HEK293T (cell line): Measurements from ENCODE around the gene PMM1.

Experiments used
- CTCF ChIA-PET: fragments of 350-600 bp; formaldehyde crosslinking; extraction: SDS; loops from one replicate; lab custom pipeline; 2021; ENCODE audit warnings: antibody characterized with exemption, inconsistent platforms; lab: Yijun Ruan, JAX
- POLR2A ChIA-PET: fragments of 350-600 bp; formaldehyde crosslinking; extraction: SDS; loops from one replicate; lab custom pipeline; 2020; ENCODE audit warnings: antibody characterized with exemption, inconsistent platforms; lab: Yijun Ruan, JAX
- DNase-seq: peaks from one replicate; pipeline ENCODE4 v3.0.0; 2012; ENCODE audit warnings: mixed read lengths; ENCODE audit errors: extremely low spot score
- ARNT ChIP-seq: fragments of 450-650 bp; IDR thresholded peaks from 2 replicates; pipeline ENCODE4 v1.6.1; 2017; ENCODE audit warnings: mild to moderate bottlenecking
- BHLHE40 ChIP-seq: fragments of 450-650 bp; IDR thresholded peaks from 2 replicates; pipeline ENCODE4 v1.6.1; 2016; ENCODE audit warnings: mild to moderate bottlenecking, moderate library complexity, borderline replicate concordance
- CTBP1 ChIP-seq: fragments of 450-650 bp; IDR thresholded peaks from 2 replicates; pipeline ENCODE4 v1.6.1; 2016; ENCODE audit warnings: borderline replicate concordance
- ELF4 ChIP-seq: fragments of 450-650 bp; IDR thresholded peaks from 2 replicates; pipeline ENCODE4 v1.6.1; 2017; ENCODE audit warnings: antibody characterized with exemption
- FOXA1 ChIP-seq: fragments of 450-650 bp; IDR thresholded peaks from 2 replicates; pipeline ENCODE4 v1.6.1; 2016; ENCODE audit warnings: mild to moderate bottlenecking
- FOXK2 ChIP-seq: fragments of 450-650 bp; IDR thresholded peaks from 2 replicates; pipeline ENCODE4 v1.6.1; 2016; ENCODE audit warnings: mild to moderate bottlenecking
- FOXM1 ChIP-seq: fragments of 450-650 bp; IDR thresholded peaks from 2 replicates; pipeline ENCODE4 v1.6.1; 2017; ENCODE audit warnings: mild to moderate bottlenecking, borderline replicate concordance
- HDGF ChIP-seq: fragments of 450-650 bp; IDR thresholded peaks from 2 replicates; pipeline ENCODE4 v1.6.1; 2017; ENCODE audit warnings: antibody characterized with exemption, borderline replicate concordance
- L3MBTL2 ChIP-seq: fragments of 450-650 bp; conservative IDR thresholded peaks from 2 replicates; pipeline ENCODE4 v1.6.1; 2016; ENCODE audit warnings: mild to moderate bottlenecking
- LEF1 ChIP-seq: fragments of 450-650 bp; IDR thresholded peaks from 2 replicates; pipeline ENCODE4 v1.6.1; 2017; ENCODE audit warnings: mild to moderate bottlenecking, borderline replicate concordance
- NFRKB ChIP-seq: fragments of 450-650 bp; IDR thresholded peaks from 2 replicates; pipeline ENCODE4 v1.6.1; 2016; ENCODE audit warnings: mild to moderate bottlenecking, moderate library complexity
- PKNOX1 ChIP-seq: fragments of 450-650 bp; IDR thresholded peaks from 2 replicates; pipeline ENCODE4 v1.6.1; 2016
- SP1 ChIP-seq: fragments of 450-650 bp; IDR thresholded peaks from 2 replicates; pipeline ENCODE4 v1.6.1; 2017
- SUZ12 ChIP-seq: fragments of 450-650 bp; IDR thresholded peaks from 2 replicates; pipeline ENCODE4 v1.6.1; 2016; ENCODE audit warnings: mild to moderate bottlenecking
- TARDBP ChIP-seq: fragments of 450-650 bp; IDR thresholded peaks from 2 replicates; pipeline ENCODE4 v1.6.1; 2016
- ZNF384 ChIP-seq: fragments of 450-650 bp; IDR thresholded peaks from 2 replicates; pipeline ENCODE4 v1.6.1; 2016

PMM1 gene

GRCh38 chr22:41612603-41613306 lies 23.1 kb upstream of the PMM1 start:
- TF ChIP-seq ZNF384: no peak
- TF ChIP-seq SP1: no peak
- TF ChIP-seq LEF1: no peak
- no peak for TF ChIP-seq FOXA1
- no peak for TF ChIP-seq ELF4
- no peak for TF ChIP-seq ARNT
- TF ChIP-seq PKNOX1: no peak
- no peak for TF ChIP-seq SUZ12
- no peak for TF ChIP-seq HDGF
- TF ChIP-seq L3MBTL2: no peak
- no peak for TF ChIP-seq FOXM1
- no peak for TF ChIP-seq CTBP1
- DNase-seq: no peak
- POLR2A ChIA-PET: interaction anchor here (0.8 to 3.0 kb wide), 5 partner anchors 8 to 66 kb away, joined by 3 to 15 read pairs (median 3); partner anchors contain the start of genes DESI1, PMM1 and XRCC6
- CTCF ChIA-PET: no interaction called here

- no peak for DNase-seq
- ChIA-PET CTCF (no interaction called here), POLR2A (no interaction called here)
- no peak for TF ChIP-seq FOXK2
- no peak for TF ChIP-seq FOXM1
- TF ChIP-seq L3MBTL2: no peak
- no peak for TF ChIP-seq PKNOX1
- TF ChIP-seq NFRKB: no peak
- no peak for TF ChIP-seq HDGF
- TF ChIP-seq LEF1: no peak
- TF ChIP-seq TARDBP: no peak
- TF ChIP-seq CTBP1: no peak
- no peak for TF ChIP-seq ZNF384
- no peak for TF ChIP-seq ARNT
- TF ChIP-seq ELF4: no peak
- TF ChIP-seq BHLHE40: no peak
- no peak for TF ChIP-seq SP1
- TF ChIP-seq FOXA1: no peak
- no peak for TF ChIP-seq SUZ12
These were observed 18.7 kb upstream of the PMM1 start for GRCh38 chr22:41608386-41608785.

- ChIA-PET CTCF (no interaction called here), POLR2A (interaction anchor here (1.1 to 4.1 kb wide), 3 partner anchors 14 to 156 kb away, joined by 3 to 19 read pairs (median 4); partner anchors contain the start of genes DESI1, PMM1 and XRCC6)
- DNase-seq: no peak
- no peak for TF ChIP-seq L3MBTL2
- no peak for TF ChIP-seq ARNT
- no peak for TF ChIP-seq FOXM1
- no peak for TF ChIP-seq SUZ12
- TF ChIP-seq BHLHE40: no peak
- no peak for TF ChIP-seq ZNF384
- TF ChIP-seq TARDBP: no peak
- TF ChIP-seq CTBP1: no peak
- no peak for TF ChIP-seq SP1
- no peak for TF ChIP-seq FOXK2
- no peak for TF ChIP-seq ELF4
- no peak for TF ChIP-seq LEF1
- TF ChIP-seq NFRKB: no peak
- no peak for TF ChIP-seq PKNOX1
These were observed 14.3 kb upstream of the PMM1 start for GRCh38 chr22:41603873-41604332.

- no peak for DNase-seq
- ChIA-PET POLR2A (interaction anchor here (1.9 kb wide), 1 partner anchor 11 kb away, joined by 6 read pairs; the partner anchor contains the start of gene PMM1), CTCF (no interaction called here)
- no peak for TF ChIP-seq CTBP1
These were observed 11.3 kb upstream of the PMM1 start for GRCh38 chr22:41600976-41601375.

GRCh38 chr22:41598891-41599635 lies 9.4 kb upstream of the PMM1 start:
- CTCF ChIA-PET: no interaction called here
- no peak for TF ChIP-seq SP1
- TF ChIP-seq ZNF384: no peak
- TF ChIP-seq L3MBTL2: no peak
- TF ChIP-seq TARDBP: no peak
- TF ChIP-seq HDGF: no peak
- TF ChIP-seq ELF4: no peak
- TF ChIP-seq PKNOX1: no peak
- TF ChIP-seq ARNT: no peak
- no peak for TF ChIP-seq NFRKB
- TF ChIP-seq SUZ12: no peak
- TF ChIP-seq CTBP1: no peak
- no peak for TF ChIP-seq LEF1
- no peak for TF ChIP-seq FOXA1
- no peak for TF ChIP-seq BHLHE40
- TF ChIP-seq FOXK2: no peak
- TF ChIP-seq FOXM1: no peak
- no peak for DNase-seq
- POLR2A ChIA-PET: interaction anchor here (1.7 to 1.9 kb wide), 3 partner anchors 9 to 28 kb away, joined by 3 to 7 read pairs (median 6); partner anchors contain the start of gene PMM1
